ENCODE measurements around the gene AP3S1.

- TF ChIP-seq TCF7L2 (IDR thresholded peaks at IDR 0.05; ENCODE audit: borderline replicate concordance, low read depth, low read length) (no peak), ELK4 (IDR thresholded peaks at IDR 0.05; ENCODE audit: borderline replicate concordance, low read depth, low read length) (no peak), ZNF548 (tag by site-specific recombination; IDR thresholded peaks at IDR 0.05) (no peak), CTCF (tag by site-specific recombination; IDR thresholded peaks at IDR 0.05) (no peak), REST (tag by site-specific recombination; IDR thresholded peaks at IDR 0.05) (no peak), ZNF777 (tag by site-specific recombination; IDR thresholded peaks at IDR 0.05; ENCODE audit: borderline replicate concordance) (no peak), BCL11A (tag by site-specific recombination; IDR thresholded peaks at IDR 0.05; ENCODE audit: low read depth) (no peak), YY1 (tag by site-specific recombination; IDR thresholded peaks at IDR 0.05) (no peak), ZNF530 (tag by site-specific recombination; IDR thresholded peaks at IDR 0.05; ENCODE audit: low read depth) (no peak), ZNF704 (tag by site-specific recombination; IDR thresholded peaks at IDR 0.05) (no peak), ZBTB20 (tag by site-specific recombination; IDR thresholded peaks at IDR 0.05) (no peak), ZBTB21 (tag by site-specific recombination; IDR thresholded peaks at IDR 0.05) (no peak), SP7 (tag by site-specific recombination; IDR thresholded peaks at IDR 0.05) (no peak)
These were observed 10.5 kb upstream of the AP3S1 start for GRCh38 chr5:115831163-115831768.

Measured in HEK293 (cell line).